Endodermal cell (in vitro differentiated cells): ENCODE results near the gene PDE4D. TPM values are rescaled to one million over a fixed set of nuclear protein-coding genes. Genes with fewer than 3 reads are reported as not detected.

Source experiments
- DNase-seq: peaks from one replicate; pipeline ENCODE4 v3.0.0-alpha.2; 2017
- H3K27ac ChIP-seq: 2 replicates; pipeline ENCODE4 v1.5.1; 2013; ENCODE audit warnings: mild to moderate bottlenecking, low read depth, low read length, moderate library complexity
- H3K27me3 ChIP-seq: 2 replicates; pipeline ENCODE4 v1.6.1; 2013; ENCODE audit warnings: mild to moderate bottlenecking, low read length, moderate library complexity; ENCODE audit not compliant: insufficient read depth, control insufficient read depth, poor library complexity, severe bottlenecking
- H3K36me3 ChIP-seq: 2 replicates; pipeline ENCODE4 v1.7.0; 2013; ENCODE audit warnings: mild to moderate bottlenecking, low read length, moderate library complexity; ENCODE audit not compliant: control insufficient read depth, insufficient read depth
- H3K4me1 ChIP-seq: one replicate; pipeline ENCODE4 v1.7.0; 2013; ENCODE audit warnings: low read length; ENCODE audit not compliant: control insufficient read depth, insufficient read depth
- H3K4me3 ChIP-seq: 2 replicates; pipeline ENCODE4 v1.5.1; 2013; ENCODE audit warnings: mild to moderate bottlenecking, low read length, moderate library complexity
- H3K9ac ChIP-seq: 2 replicates; pipeline ENCODE4 v1.6.1; 2013; ENCODE audit warnings: mild to moderate bottlenecking, low read length, moderate library complexity; ENCODE audit not compliant: poor library complexity, severe bottlenecking; ENCODE audit errors: extremely low read depth
- H3K9me3 ChIP-seq: 2 replicates; pipeline ENCODE4 v1.6.1; 2013; ENCODE audit warnings: mild to moderate bottlenecking, low read length, moderate library complexity; ENCODE audit not compliant: control insufficient read depth
- H3K27ac Mint-ChIP-seq: 2 replicates; pipeline ENCODE4 v1.8.0; 2020; ENCODE audit warnings: mixed read lengths
- H3K27me3 Mint-ChIP-seq: 2 replicates; pipeline ENCODE4 v1.8.0; 2021; ENCODE audit warnings: mild to moderate bottlenecking, mixed read lengths; ENCODE audit not compliant: insufficient read depth
- H3K36me3 Mint-ChIP-seq: 2 replicates; pipeline ENCODE4 v1.8.0; 2020; ENCODE audit warnings: low read depth, mixed read lengths
- H3K4me1 Mint-ChIP-seq: 2 replicates; pipeline ENCODE4 v1.8.0; 2020; ENCODE audit warnings: mixed read lengths
- H3K4me3 Mint-ChIP-seq: 2 replicates; pipeline ENCODE4 v1.8.0; 2020; ENCODE audit warnings: mild to moderate bottlenecking, moderate library complexity, mixed read lengths
- H3K9me3 Mint-ChIP-seq: 2 replicates; pipeline ENCODE4 v1.8.0; 2020; ENCODE audit warnings: mild to moderate bottlenecking, mixed read lengths
- WGBS, 2 experiments: methylation state at CpG; one replicate each; pipeline versions ENCODE4 v1.1.5 to v1.1.7; 2013; ENCODE audit warnings: missing lambda C conversion rate in 2 of 2, mixed read lengths in 1 of 2; ENCODE audit not compliant: insufficient coverage in 1 of 2, insufficient read length in 1 of 2; 5-methylcytosine and 5-hydroxymethylcytosine counted together
- total RNA-seq, 2 donors: library from RNA; stranded (reverse); fragmentation: NEBNext Ultra II Directional in 1 of 2; extraction: Animal tissue kit (Norgen Biotek cat#: 25700) in 1 of 2; gene quantifications; 2 replicates in 1 of 2; 3 replicates in 1 of 2; pipeline ENCODE4 v1.2.1, GENCODE V29; 2021
- TF ChIP-seq, protein P1 (sequence below): fragments of 200-600 bp; sonication (generic); conservative IDR thresholded peaks from 2 replicates; pipeline ENCODE4 v1.5.0; 2021; ENCODE audit warnings: antibody characterized with exemption, mild to moderate bottlenecking

Gene PDE4D
- total RNA-seq, 2 donors from 2014 or later: 9.2 to 11.4 TPM

- H3K9ac ChIP-seq: no peak overlapping the region
- TF ChIP-seq, protein P1, sequence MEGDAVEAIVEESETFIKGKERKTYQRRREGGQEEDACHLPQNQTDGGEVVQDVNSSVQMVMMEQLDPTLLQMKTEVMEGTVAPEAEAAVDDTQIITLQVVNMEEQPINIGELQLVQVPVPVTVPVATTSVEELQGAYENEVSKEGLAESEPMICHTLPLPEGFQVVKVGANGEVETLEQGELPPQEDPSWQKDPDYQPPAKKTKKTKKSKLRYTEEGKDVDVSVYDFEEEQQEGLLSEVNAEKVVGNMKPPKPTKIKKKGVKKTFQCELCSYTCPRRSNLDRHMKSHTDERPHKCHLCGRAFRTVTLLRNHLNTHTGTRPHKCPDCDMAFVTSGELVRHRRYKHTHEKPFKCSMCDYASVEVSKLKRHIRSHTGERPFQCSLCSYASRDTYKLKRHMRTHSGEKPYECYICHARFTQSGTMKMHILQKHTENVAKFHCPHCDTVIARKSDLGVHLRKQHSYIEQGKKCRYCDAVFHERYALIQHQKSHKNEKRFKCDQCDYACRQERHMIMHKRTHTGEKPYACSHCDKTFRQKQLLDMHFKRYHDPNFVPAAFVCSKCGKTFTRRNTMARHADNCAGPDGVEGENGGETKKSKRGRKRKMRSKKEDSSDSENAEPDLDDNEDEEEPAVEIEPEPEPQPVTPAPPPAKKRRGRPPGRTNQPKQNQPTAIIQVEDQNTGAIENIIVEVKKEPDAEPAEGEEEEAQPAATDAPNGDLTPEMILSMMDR: no peak
- H3K36me3 Mint-ChIP-seq: peaks cover 16% of the 10 kb centered on the region
- no peak overlapping the region for H3K4me3 Mint-ChIP-seq
- peaks cover 22% of the 10 kb centered on the region for H3K4me1 Mint-ChIP-seq
- H3K4me3 ChIP-seq: no peak overlapping the region
- H3K27me3 ChIP-seq: no peaks in the 10 kb centered on the region
- H3K27me3 Mint-ChIP-seq: no peaks in the 10 kb centered on the region
- H3K27ac Mint-ChIP-seq: no peak overlapping the region
- H3K27ac ChIP-seq: no peak overlapping the region
- H3K4me1 ChIP-seq: peaks cover 3% of the 10 kb centered on the region
- no peak for DNase-seq
- no peaks in the 10 kb centered on the region for H3K9me3 ChIP-seq
- peaks cover 36% of the 10 kb centered on the region for H3K36me3 ChIP-seq
- 20 to 71% methylated on average over 1 of the region's 1 CpG for WGBS, 2 experiments
- no peaks in the 10 kb centered on the region for H3K9me3 Mint-ChIP-seq
Measured at GRCh38 chr5:58972301-58972700, 921.2 kb downstream of the PDE4D start.

GRCh38 chr5:58970766-58971165, 922.8 kb downstream of the PDE4D start:
- Mint-ChIP-seq H3K4me3 (no peak overlapping the region), H3K9me3 (no peaks in the 10 kb centered on the region), H3K27me3 (no peaks in the 10 kb centered on the region), H3K36me3 (peaks cover 14% of the 10 kb centered on the region), H3K4me1 (peaks cover 23% of the 10 kb centered on the region), H3K27ac (no peak overlapping the region)
- Histone ChIP-seq H3K9ac (no peak overlapping the region), H3K9me3 (no peaks in the 10 kb centered on the region), H3K4me3 (no peak overlapping the region), H3K27me3 (no peaks in the 10 kb centered on the region), H3K4me1 (peaks cover 9% of the 10 kb centered on the region), H3K27ac (no peak overlapping the region), H3K36me3 (peaks cover 23% of the 10 kb centered on the region)
- no peak for DNase-seq
- 88 to 100% methylated on average over 1 to 2 of the region's 2 CpGs for WGBS, 2 experiments
- TF ChIP-seq, protein P1: no peak

- no peak overlapping the region for H3K4me3 Mint-ChIP-seq
Measured at GRCh38 chr5:58969795-58970194, 923.7 kb downstream of the PDE4D start.

More at GRCh38 chr5:58969795-58970194, 923.7 kb downstream of the PDE4D start:
- Histone ChIP-seq H3K36me3 (peaks cover 20% of the 10 kb centered on the region), H3K9ac (no peak overlapping the region), H3K9me3 (no peaks in the 10 kb centered on the region), H3K27ac (no peak overlapping the region), H3K27me3 (no peaks in the 10 kb centered on the region), H3K4me3 (no peak overlapping the region), H3K4me1 (peaks cover 9% of the 10 kb centered on the region)
- Mint-ChIP-seq H3K27me3 (no peaks in the 10 kb centered on the region), H3K27ac (no peak overlapping the region), H3K4me1 (peaks cover 28% of the 10 kb centered on the region), H3K9me3 (no peaks in the 10 kb centered on the region), H3K36me3 (peaks cover 8% of the 10 kb centered on the region)
- TF ChIP-seq, protein P1: no peak
- no peak for DNase-seq
- 100% methylated on average over 1 of the region's 2 CpGs; no CpG with 5 or more reads in 1 of the 2 experiments for WGBS, 2 experiments
